SU-DHL-6 (cell line): ENCODE data around the gene EML4.

Source experiments
- CTCF ChIP-seq: fragments of 200-600 bp; sonication (generic); IDR thresholded peaks from one replicate; pipeline ENCODE4 v1.5.1; 2017; ENCODE audit warnings: antibody characterized with exemption, mild to moderate bottlenecking, low read length, moderate library complexity; ENCODE audit not compliant: insufficient read depth, poor library complexity, severe bottlenecking
- EZH2phosphoT487 ChIP-seq: fragments of 200-600 bp; sonication (generic), shearing (Covaris generic); conservative IDR thresholded peaks from 2 replicates; pipeline ENCODE4 v1.6.1; 2018; ENCODE audit warnings: mild to moderate bottlenecking, antibody characterized with exemption, low read length, moderate library complexity, mixed read lengths

DNA sequence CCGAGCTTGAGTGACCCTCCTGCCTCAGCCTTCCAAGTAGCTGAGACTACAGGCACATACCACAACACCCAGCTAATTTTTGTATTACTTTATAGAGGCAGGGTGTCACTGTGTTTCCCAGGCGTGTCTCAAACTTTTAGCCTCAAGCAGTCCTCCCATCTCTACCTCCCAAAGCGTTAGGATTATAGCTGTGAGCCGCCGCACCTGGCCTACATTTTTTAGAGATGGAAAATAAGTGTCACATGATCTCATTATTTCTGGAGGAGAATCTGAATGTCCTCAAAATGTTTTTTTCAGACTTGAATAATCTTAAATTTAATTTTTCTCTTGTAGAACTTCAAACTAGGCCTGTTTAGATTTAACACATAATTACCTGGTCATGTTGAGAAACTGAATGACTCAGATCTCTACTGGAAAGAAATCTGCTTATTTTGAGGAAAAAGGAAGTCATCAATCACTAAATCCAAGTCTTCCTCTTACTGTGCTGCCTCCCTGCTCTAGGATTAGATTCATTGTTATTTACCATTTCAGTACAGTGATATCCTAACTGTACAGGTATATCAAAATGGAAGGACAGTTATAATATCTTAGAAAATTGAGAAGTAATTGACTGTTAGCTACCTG is 99.5 kb downstream of the EML4 start:
- no peak for TF ChIP-seq CTCF
- no peak for TF ChIP-seq EZH2phosphoT487
